Keratinocyte (primary cell): Measurements from ENCODE around the gene NAA15.

Experiments used
- CTCF ChIP-seq, 3 experiments: IDR thresholded peaks in 1 of 3; conservative IDR thresholded peaks in 1 of 3; optimal IDR thresholded peaks in 1 of 3; 2 replicates in 2 of 3; 3 replicates in 1 of 3; pipeline versions ENCODE3 to v1.5.1; 2011; ENCODE audit warnings: low read length in 3 of 3, mild to moderate bottlenecking in 3 of 3, moderate library complexity in 2 of 3, control low read depth in 1 of 3, inconsistent platforms in 1 of 3; ENCODE audit not compliant: insufficient read depth in 2 of 3; ENCODE audit errors: extremely low read depth in 1 of 3
- EZH2 ChIP-seq: IDR thresholded peaks from one replicate; pipeline ENCODE4 v1.6.1; 2012; ENCODE audit warnings: inconsistent platforms, mild to moderate bottlenecking, low read length, moderate library complexity

GRCh38 chr4:139438141-139438540, 136.8 kb downstream of the NAA15 start:
- TF ChIP-seq CTCF (optimal IDR thresholded peaks at IDR 0.05 in 1 of 3, IDR thresholded peaks at IDR 0.05 in 1 of 3, conservative IDR thresholded peaks at IDR 0.05 in 1 of 3; ENCODE audit: extremely low read depth in 1 of 3, insufficient read depth in 2 of 3, low read length in 3 of 3) = no peak
- no peak for TF ChIP-seq EZH2
